Inferior parietal cortex (tissue), 1 donor: ENCODE data around the gene DACH1.

ENCODE experiments used
- DNase-seq: peaks from one replicate; pipeline ENCODE4 v3.0.0-alpha.2; 2016; ENCODE audit errors: extremely low spot score

The DACH1 gene

GRCh38 chr13:71583581-71583980 lies 283.4 kb downstream of the DACH1 start:
- no peak for DNase-seq

- DNase-seq, result no peak
Observed at GRCh38 chr13:71580614-71581013, 286.4 kb downstream of the DACH1 start.

GRCh38 chr13:71578048-71578447 lies 289.0 kb downstream of the DACH1 start:
- no peak for DNase-seq

GRCh38 chr13:71577127-71577526 lies 289.9 kb downstream of the DACH1 start:
- DNase-seq, result no peak

DNA sequence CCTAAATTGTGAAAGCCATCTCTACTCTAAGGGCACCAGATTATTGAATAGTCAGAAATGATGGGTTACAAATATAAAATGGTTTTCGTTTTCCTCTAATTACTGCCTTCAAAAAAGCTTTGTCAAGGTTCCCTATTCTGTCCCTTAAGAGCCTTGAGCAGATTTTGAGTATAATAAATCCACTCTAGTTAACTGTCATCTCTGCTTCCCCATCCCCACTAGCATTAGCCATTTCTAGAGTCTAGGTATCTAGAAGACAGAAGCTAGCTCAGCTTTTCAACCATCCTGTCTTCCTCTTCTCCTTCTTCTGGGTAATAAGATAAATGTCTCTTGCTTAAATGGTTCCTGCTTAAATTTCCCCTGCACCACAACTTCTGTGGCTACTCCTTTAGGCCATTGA lies 290.4 kb downstream of the DACH1 start:
- DNase-seq, result no peak

DNA sequence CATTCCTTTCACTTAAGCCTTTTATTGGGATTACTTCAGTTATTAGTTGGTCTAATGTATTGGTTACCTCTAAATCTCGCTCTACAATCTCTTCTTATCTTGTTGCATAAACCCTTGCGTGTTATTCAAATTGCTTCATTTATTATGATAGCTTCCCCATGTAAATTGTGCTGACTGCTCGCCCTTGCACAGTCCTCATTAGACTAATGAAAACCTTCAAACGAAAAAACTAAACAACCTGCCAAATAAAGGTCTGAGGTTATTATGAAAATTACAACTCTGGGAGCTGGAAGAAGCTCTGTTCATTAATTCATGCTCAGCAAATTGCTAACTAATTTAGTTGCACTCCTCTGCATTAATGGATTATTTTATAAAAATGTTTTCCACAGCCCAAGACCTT lies 320.1 kb downstream of the DACH1 start:
- DNase-seq, result no peak

GRCh38 chr13:71540098-71540497 lies 326.9 kb downstream of the DACH1 start:
- no peak for DNase-seq

- no peak for DNase-seq
Observed at GRCh38 chr13:71536201-71536600, 330.8 kb downstream of the DACH1 start.

DNA sequence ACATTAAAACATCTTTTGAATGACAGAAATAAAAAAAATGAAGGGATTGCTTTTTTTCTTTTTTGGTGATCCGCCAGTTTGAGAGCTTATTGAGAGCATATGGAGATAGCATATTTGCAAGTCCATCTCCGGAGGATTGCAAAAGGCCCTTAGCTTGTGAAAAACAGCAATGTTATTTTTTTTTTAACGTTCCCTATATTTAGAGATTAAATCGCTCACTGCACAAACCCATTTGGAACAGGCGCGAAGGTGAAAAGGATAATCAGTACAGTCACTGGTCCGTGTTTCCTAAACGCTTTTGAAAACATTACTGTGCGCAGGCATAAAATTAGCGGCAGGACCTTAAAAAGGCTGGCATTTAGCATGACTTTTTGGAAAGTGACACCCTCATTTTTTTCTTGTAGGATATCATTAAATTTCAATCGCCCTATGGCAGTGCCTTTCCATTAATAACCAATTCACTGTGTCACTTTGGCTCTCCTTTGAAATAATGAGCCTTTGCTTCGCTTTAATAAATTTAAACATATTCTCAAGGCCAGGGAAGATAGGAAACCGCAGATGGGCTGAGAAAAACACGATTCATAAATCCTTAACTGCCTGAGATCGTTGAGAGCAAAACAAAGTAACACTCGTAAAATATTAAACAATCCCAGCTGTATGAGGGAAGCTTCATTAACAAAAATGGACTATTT lies 342.2 kb downstream of the DACH1 start:
- no peak for DNase-seq

DNA sequence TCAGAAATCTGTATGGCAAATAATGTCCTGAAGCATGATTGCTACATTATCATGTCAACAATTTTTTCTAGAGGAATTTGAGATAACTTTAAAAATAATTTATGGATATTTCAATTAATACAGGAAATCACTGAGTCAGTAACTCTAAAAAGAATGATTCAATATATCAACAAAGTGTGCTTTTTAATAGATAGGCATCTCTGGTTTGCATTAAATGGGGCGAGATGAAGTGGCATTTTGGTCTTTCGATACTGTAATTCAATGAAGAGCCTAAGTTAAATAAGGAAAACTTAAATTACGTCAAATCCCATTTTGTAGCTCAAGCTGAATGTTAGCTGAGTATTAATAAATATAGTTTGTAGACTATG lies 342.8 kb downstream of the DACH1 start:
- no peak for DNase-seq

GRCh38 chr13:71522941-71523526 lies 344.0 kb downstream of the DACH1 start:
- no peak for DNase-seq

DNA sequence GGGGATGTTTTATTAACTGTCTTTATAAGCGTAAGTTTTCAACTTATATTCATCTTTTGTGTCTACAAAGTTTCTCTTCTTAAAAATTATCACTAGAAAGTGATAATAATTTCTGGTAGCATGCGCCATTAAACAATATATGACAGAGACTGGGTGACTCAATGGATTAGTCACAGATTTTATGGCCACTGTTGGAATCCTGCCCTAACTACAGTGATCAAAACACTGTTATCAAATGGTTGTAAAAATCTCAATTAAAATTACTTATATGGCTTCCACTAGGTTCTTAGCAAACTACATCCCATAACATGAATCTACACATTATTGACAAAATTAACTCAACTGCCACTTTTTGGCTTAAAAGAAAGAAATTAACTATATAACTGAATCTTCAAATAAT lies 350.0 kb downstream of the DACH1 start:
- DNase-seq, result no peak

GRCh38 chr13:71516521-71516920 lies 350.5 kb downstream of the DACH1 start:
- DNase-seq, result no peak

DNA sequence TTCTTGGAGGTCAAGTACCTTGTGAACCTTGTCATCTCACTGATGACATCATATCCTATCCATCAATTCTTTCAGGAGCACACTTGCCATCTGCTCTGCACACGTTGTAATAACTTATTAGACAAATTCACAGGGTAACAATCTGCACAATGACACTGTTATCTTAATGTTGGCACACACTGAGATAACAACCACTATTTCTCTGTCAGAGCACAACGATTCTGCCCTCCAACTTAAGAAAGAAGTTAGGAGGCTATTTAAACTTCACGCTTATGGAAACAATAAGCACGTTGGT lies 351.3 kb downstream of the DACH1 start:
- no peak for DNase-seq

GRCh38 chr13:71514900-71515743 lies 351.9 kb downstream of the DACH1 start:
- no peak for DNase-seq

- DNase-seq, result no peak
Observed at GRCh38 chr13:71513411-71514033, 353.5 kb downstream of the DACH1 start.

DNA sequence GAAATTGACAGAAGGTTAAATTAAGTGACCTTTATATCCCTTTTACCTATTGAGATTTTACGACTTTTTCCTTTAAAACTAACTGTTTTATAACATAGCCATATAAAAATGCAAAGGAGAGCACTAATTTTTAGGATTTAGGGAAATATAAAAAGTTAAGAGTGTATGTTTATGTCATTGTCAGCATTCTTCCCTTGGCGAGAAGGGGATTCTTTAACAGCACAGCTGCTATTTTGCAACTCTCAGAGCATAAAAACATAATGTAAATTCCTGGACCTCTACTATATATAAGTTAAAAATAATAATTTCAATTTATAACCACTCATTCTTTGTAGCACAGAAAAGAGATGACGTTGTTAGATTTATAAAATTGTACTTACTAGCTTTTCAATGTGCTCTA lies 363.2 kb downstream of the DACH1 start:
- DNase-seq, result no peak

GRCh38 chr13:71499944-71500514 lies 367.0 kb downstream of the DACH1 start:
- DNase-seq, result no peak

DNA sequence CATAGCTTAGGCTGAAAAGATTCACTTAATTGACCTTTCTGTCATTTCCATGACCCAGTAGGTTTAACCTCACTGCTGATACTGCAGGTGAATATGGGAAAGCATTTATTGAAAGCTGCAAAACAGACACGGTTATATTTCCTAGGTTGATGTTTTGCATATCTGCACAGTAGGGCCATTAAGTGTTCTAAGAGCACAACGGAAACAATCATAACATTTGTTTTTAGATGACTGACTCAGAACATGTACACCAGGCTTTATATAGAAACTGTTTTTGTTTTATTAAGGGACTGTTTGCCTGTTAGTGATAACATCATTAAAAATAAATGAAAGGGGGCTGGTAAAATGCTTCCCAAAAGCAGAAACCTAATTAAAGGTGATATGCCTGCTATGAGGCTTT lies 367.8 kb downstream of the DACH1 start:
- no peak for DNase-seq

GRCh38 chr13:71493189-71493588 lies 373.8 kb downstream of the DACH1 start:
- DNase-seq, result no peak

- no peak for DNase-seq
Observed at GRCh38 chr13:71492346-71492871, 374.6 kb downstream of the DACH1 start.

DNA sequence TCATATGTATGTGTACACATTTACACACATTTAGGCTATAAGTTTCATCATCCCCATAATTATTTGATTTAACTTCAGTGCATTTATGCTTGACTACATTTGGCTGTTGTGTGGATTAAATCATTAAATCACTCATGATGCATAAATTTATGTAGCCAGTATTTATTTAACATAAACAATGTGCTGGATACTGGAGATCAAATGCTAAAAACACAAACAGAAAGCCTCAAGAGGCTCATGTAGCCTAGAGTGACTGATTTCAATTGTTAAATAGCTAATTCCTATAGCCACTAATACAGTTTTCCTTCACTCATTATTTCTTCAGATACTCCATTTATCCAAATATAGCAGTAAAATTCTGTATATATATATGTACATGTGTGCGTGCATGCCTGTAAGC lies 376.0 kb downstream of the DACH1 start:
- DNase-seq, result no peak
